Epithelial cell of esophagus (primary cell): ENCODE results near the gene TBXAS1.

Experiments used
- DNase-seq: peaks from one replicate; pipeline ENCODE4 v3.0.0; 2010; ENCODE audit warnings: low read depth
- H3K4me3 ChIP-seq: 2 replicates; pipeline ENCODE4 v1.5.1; 2011; ENCODE audit warnings: mild to moderate bottlenecking, low read length, control low read depth
- TF ChIP-seq, protein P1 (sequence below): IDR thresholded peaks from 2 replicates; pipeline ENCODE4 v1.5.1; 2011; ENCODE audit warnings: low read depth, mild to moderate bottlenecking, low read length, control low read depth, inconsistent platforms; ENCODE audit not compliant: insufficient read depth; ENCODE audit errors: missing control alignments

The TBXAS1 gene

DNA sequence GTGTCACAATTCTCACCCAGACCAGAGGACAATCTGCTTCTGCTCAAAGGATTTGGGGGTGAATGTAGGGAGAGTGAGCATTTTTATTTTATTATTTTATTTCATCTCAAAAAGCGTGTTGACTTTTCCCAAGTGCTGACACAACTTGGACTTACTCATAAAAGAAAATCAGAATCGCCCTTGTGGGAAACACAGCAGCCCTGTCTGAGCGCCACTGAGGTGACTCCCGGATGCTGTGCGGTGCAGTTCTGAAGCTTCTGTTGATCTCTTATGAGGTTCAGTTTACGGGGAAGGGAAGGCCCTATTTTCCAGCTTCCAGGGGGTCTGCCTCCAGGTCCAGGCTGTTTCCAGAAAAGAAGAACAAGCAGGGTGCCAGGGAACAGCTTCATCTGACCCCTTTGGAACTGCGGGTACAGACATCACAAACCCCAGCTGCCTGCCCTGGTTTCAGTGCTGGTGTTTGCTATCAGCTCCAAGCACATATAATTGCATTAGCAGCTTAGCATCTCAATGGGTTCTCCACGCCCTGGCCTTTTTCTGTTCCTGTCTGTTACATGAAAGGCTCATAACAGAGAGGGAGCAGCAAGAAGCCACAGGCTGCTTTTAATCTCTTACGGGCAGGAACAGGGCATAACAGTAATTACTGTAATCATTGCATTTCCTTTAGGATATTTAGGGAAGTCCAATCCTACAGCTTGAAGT is 181.3 kb downstream of the TBXAS1 start:
- DNase-seq, result no peak
- TF ChIP-seq, protein P1, sequence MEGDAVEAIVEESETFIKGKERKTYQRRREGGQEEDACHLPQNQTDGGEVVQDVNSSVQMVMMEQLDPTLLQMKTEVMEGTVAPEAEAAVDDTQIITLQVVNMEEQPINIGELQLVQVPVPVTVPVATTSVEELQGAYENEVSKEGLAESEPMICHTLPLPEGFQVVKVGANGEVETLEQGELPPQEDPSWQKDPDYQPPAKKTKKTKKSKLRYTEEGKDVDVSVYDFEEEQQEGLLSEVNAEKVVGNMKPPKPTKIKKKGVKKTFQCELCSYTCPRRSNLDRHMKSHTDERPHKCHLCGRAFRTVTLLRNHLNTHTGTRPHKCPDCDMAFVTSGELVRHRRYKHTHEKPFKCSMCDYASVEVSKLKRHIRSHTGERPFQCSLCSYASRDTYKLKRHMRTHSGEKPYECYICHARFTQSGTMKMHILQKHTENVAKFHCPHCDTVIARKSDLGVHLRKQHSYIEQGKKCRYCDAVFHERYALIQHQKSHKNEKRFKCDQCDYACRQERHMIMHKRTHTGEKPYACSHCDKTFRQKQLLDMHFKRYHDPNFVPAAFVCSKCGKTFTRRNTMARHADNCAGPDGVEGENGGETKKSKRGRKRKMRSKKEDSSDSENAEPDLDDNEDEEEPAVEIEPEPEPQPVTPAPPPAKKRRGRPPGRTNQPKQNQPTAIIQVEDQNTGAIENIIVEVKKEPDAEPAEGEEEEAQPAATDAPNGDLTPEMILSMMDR, result no peak
- H3K4me3 ChIP-seq, result no peak overlapping the region

GRCh38 chr7:140013676-140014075 is 184.6 kb downstream of the TBXAS1 start:
- TF ChIP-seq, protein P1, result no peak
- no peak overlapping the region for H3K4me3 ChIP-seq
- no peak for DNase-seq

DNA sequence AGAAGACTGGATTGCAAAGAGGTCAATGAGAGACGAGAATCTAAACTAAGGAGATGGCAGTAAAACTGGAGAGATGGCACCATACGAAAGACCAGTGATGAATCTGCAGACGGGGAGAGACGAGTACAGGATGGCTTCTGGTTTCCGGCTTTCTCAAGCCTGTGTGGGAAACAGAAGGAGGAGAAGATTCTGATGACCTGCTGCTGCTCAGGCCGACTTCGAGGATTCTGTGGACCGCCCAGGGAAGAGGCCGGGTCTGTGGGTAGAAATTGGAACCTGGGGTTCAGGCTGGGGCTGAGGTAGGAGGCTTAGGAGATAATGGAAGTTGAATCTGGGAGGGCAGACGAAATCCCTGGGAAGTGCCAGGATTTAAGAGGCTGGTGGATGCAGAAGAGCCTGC is 185.1 kb downstream of the TBXAS1 start:
- DNase-seq, result no peak
- H3K4me3 ChIP-seq, result no peak overlapping the region

DNA sequence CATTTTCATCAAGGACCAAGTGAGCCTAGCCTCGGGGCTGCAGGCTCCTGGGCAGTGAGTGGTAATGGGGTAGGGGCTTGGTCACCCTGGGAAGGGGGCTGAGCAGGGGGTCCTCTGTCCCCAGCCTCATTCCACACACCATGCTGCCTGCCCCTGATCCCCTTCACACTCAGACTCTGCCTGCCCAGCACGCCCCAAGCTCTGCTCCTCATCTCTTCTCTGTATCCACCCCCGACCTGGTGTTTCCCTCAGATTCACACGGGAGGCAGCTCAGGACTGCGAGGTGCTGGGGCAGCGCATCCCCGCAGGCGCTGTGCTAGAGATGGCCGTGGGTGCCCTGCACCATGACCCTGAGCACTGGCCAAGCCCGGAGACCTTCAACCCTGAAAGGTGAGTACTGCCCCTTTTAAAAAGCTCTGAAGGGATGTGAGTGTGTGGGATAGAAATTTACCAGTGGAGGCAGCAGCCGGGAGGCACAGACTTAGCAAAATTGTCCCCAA is 186.5 kb downstream of the TBXAS1 start:
- DNase-seq, result no peak
- TF ChIP-seq, protein P1, result no peak
- H3K4me3 ChIP-seq, result no peak overlapping the region

More for the DNA sequence above, 185.1 kb downstream of the TBXAS1 start:
- TF ChIP-seq, protein P1, result no peak

DNA sequence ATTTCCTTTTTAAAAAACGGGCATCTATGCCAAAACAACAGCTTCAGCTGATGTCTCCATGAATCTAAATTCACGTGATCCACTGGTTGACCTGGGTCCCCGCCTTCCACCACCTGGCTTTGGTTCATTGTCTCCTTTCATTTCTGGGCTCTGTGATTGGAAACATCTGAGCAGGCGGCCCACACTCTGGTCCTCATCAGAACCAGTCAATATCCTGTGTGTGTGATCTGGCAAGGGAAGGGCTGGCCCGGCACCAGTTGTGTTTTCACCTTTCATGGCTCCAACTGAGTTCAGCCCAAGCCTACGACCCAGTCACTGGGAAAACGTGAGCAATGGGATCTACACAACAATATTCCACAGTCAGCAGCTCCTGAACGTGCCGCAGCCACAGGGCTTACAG is 187.5 kb downstream of the TBXAS1 start:
- H3K4me3 ChIP-seq, result no peak overlapping the region
- DNase-seq, result no peak
- TF ChIP-seq, protein P1, result no peak

- no peak overlapping the region for H3K4me3 ChIP-seq
- TF ChIP-seq, protein P1, result no peak
- DNase-seq, result no peak
These were observed 188.0 kb downstream of the TBXAS1 start for GRCh38 chr7:140017034-140017433.

GRCh38 chr7:140017543-140017942 is 188.5 kb downstream of the TBXAS1 start:
- TF ChIP-seq, protein P1, result no peak
- no peak for DNase-seq
- no peak overlapping the region for H3K4me3 ChIP-seq
